Transverse colon (tissue), 4 donors: ENCODE data around the gene NEU2. TPM values are rescaled to one million over a fixed set of nuclear protein-coding genes. Genes with fewer than 3 reads are reported as not detected.

Source experiments
- DNase-seq: peaks from one replicate; pipeline ENCODE4 v3.0.0-alpha.2; 2019
- H3K27ac ChIP-seq, 4 donors: fragments of 200-600 bp; sonication (generic); 2 replicates each; pipeline ENCODE4 v1.5.1; 2016 to 2018; ENCODE audit warnings: inconsistent platforms in 4 of 4
- H3K27me3 ChIP-seq: fragments of 200-600 bp; sonication (generic); 2 replicates; pipeline ENCODE4 v1.5.1; 2017; ENCODE audit warnings: inconsistent platforms
- H3K36me3 ChIP-seq, 4 donors: fragments of 200-600 bp; sonication (generic); 2 replicates each; pipeline ENCODE4 v1.5.1; 2017 to 2019; ENCODE audit warnings: inconsistent platforms in 4 of 4
- H3K4me1 ChIP-seq, 4 donors: fragments of 200-600 bp; sonication (generic); 2 replicates each; pipeline ENCODE4 v1.5.1; 2017 to 2020; ENCODE audit warnings: inconsistent platforms in 4 of 4
- H3K4me3 ChIP-seq, 4 donors: fragments of 200-600 bp; sonication (generic); 1 replicate in 1 of 4; 2 replicates in 3 of 4; pipeline versions ENCODE4 v1.5.1 to v1.6.1; 2017 to 2019; ENCODE audit warnings: inconsistent platforms in 4 of 4
- H3K9me3 ChIP-seq, 2 donors: fragments of 200-600 bp; sonication (generic); 2 replicates each; pipeline ENCODE4 v1.5.1; 2017 to 2019; ENCODE audit warnings: inconsistent platforms in 2 of 2
- CTCF ChIP-seq, 5 experiments: fragments of 200-600 bp in 3 of 5; fragments of 450-650 bp in 2 of 5; sonication (generic) in 3 of 5; IDR thresholded peaks; 1 replicate in 2 of 5; 2 replicates in 3 of 5; pipeline ENCODE4 v1.5.1; 2016 to 2017; ENCODE audit warnings: antibody characterized with exemption in 5 of 5, inconsistent platforms in 3 of 5, mild to moderate bottlenecking in 2 of 5, moderate library complexity in 1 of 5
- EP300 ChIP-seq: sonication (generic); formaldehyde crosslinking; IDR thresholded peaks from one replicate; pipeline ENCODE4 v1.6.1; 2017; ENCODE audit warnings: antibody characterized with exemption, low read depth
- POLR2A ChIP-seq: fragments of 450-650 bp; IDR thresholded peaks from one replicate; pipeline ENCODE4 v1.6.1; 2016; ENCODE audit warnings: antibody characterized with exemption, mild to moderate bottlenecking, moderate library complexity
- POLR2AphosphoS5 ChIP-seq, 3 donors: sonication (generic); formaldehyde crosslinking; IDR thresholded peaks; one replicate each; pipeline ENCODE4 v1.6.1; 2016; ENCODE audit warnings: antibody characterized with exemption in 3 of 3
- WGBS, 2 donors: methylation state at CpG; one replicate each; pipeline ENCODE4 v1.1.5; 2018; ENCODE audit warnings: low coverage in 1 of 2; 5-methylcytosine and 5-hydroxymethylcytosine counted together
- in situ Hi-C, 4 donors: fragments of 200-750 bp; cut with MboI; loops; one replicate each; pipeline versions ENCODE4 v1.15.0 to v1.15.1; 2017; ENCODE audit warnings: low sequenced_read_pairs in 3 of 4, low pct_ligation_motif_present in 1 of 4, low pct_unique_long_range_greater_than_20kb in 1 of 4
- intact Hi-C: fragments of 100-400 bp; cut with DNase I; formaldehyde crosslinking; loops from one replicate; pipeline ENCODE4 v1.15.1; 2023; ENCODE audit warnings: low total_unique reads
- total RNA-seq, 4 donors: library from RNA; depleted of rRNA; stranded (reverse); fragments of >200 nt; gene quantifications; one replicate each; pipeline ENCODE4 v1.1.0, GENCODE V29; 2016

NEU2 gene
- total RNA-seq, 4 donors from 2014 or later = 0.41 TPM; not detected in 3

GRCh38 chr2:233080836-233081229 lies 48.4 kb downstream of the NEU2 start:
- DNase-seq = no peak
- no peaks in the 10 kb centered on the region for H3K27me3 ChIP-seq
- no peak overlapping the region for H3K4me3 ChIP-seq
- no peaks in the 10 kb centered on the region for H3K36me3 ChIP-seq
- peak overlapping the region; percentile 69 to 83 (median 76) for H3K27ac ChIP-seq
- intact Hi-C loops = no loop called here
- H3K9me3 ChIP-seq = no peaks in the 10 kb centered on the region
- H3K4me1 ChIP-seq = peaks cover 0 to 77% (median 17%) of the 10 kb centered on the region in 4 donors
- no peak for TF ChIP-seq POLR2A
- TF ChIP-seq EP300 = no peak
- TF ChIP-seq CTCF (IDR thresholded peaks at IDR 0.05) = no peak
- no peak for TF ChIP-seq POLR2AphosphoS5 (IDR thresholded peaks at IDR 0.05)
- 84% methylated on average over 11 of the region's 11 CpGs; no CpG with 5 or more reads in 1 of the 2 donors for WGBS, 2 donors
- in situ Hi-C loops = no loop called here

GRCh38 chr2:233081232-233081730 lies 48.8 kb downstream of the NEU2 start:
- Histone ChIP-seq H3K36me3 (no peaks in the 10 kb centered on the region), H3K9me3 (no peaks in the 10 kb centered on the region), H3K4me1 (peaks cover 0 to 75% (median 15%) of the 10 kb centered on the region in 4 donors), H3K27ac (peak overlapping the region; percentile 69 to 83 (median 76)), H3K4me3 (no peak overlapping the region), H3K27me3 (no peaks in the 10 kb centered on the region)
- intact Hi-C loops = no loop called here
- TF ChIP-seq POLR2A = no peak
- no peak for TF ChIP-seq CTCF (IDR thresholded peaks at IDR 0.05)
- TF ChIP-seq POLR2AphosphoS5 (IDR thresholded peaks at IDR 0.05) = no peak
- TF ChIP-seq EP300 = no peak
- DNase-seq = no peak
- in situ Hi-C loops = no loop called here
- WGBS, 2 donors = 67% methylated on average over 9 of the region's 9 CpGs

GRCh38 chr2:233081731-233082221 lies 49.3 kb downstream of the NEU2 start:
- Histone ChIP-seq H3K4me3 (no peak overlapping the region), H3K4me1 (peaks cover 0 to 75% (median 14%) of the 10 kb centered on the region in 4 donors), H3K9me3 (no peaks in the 10 kb centered on the region), H3K36me3 (no peaks in the 10 kb centered on the region), H3K27me3 (no peaks in the 10 kb centered on the region), H3K27ac (peak overlapping the region; percentile 69 to 83 (median 76))
- in situ Hi-C loops = no loop called here
- DNase-seq = no peak
- intact Hi-C loops = no loop called here
- 70 to 83% methylated on average over 5 to 9 of the region's 13 CpGs for whole genome bisulfite sequencing, 2 donors
- no peak for TF ChIP-seq POLR2AphosphoS5 (IDR thresholded peaks at IDR 0.05)
- no peak for TF ChIP-seq EP300
- TF ChIP-seq CTCF (IDR thresholded peaks at IDR 0.05) = no peak
- no peak for TF ChIP-seq POLR2A

GRCh38 chr2:233082222-233082930 lies 49.9 kb downstream of the NEU2 start:
- no peak overlapping the region for H3K4me3 ChIP-seq
- no peaks in the 10 kb centered on the region for H3K9me3 ChIP-seq
- TF ChIP-seq POLR2A (no peak), EP300 (no peak), POLR2AphosphoS5 (IDR thresholded peaks at IDR 0.05) (no peak), CTCF (IDR thresholded peaks at IDR 0.05) (no peak)
- H3K36me3 ChIP-seq = no peaks in the 10 kb centered on the region
- no peaks in the 10 kb centered on the region for H3K27me3 ChIP-seq
- peaks cover 0 to 77% (median 14%) of the 10 kb centered on the region in 4 donors for H3K4me1 ChIP-seq
- no peak for DNase-seq
- WGBS, 2 donors = 62 to 68% methylated on average over 3 to 11 of the region's 11 CpGs
- H3K27ac ChIP-seq = peak overlapping the region; percentile 69 to 83 (median 76)
- in situ Hi-C loops (no loop called here), intact Hi-C loops (no loop called here)
